Type B pancreatic cell (in vitro differentiated cells): Measurements from ENCODE around the gene ACSS1. TPM values are rescaled to one million over a fixed set of nuclear protein-coding genes. Genes with fewer than 3 reads are reported as not detected.
A peak's percentile ranks its signal among the peaks of the same experiment; 100 is the strongest.

Experiments
- DNase-seq: peaks from one replicate; pipeline ENCODE4 v3.0.0; 2021; ENCODE audit warnings: mixed read lengths; ENCODE audit not compliant: unreplicated experiment; ENCODE audit errors: extremely low spot score
- H3K27ac Mint-ChIP-seq: 2 replicates; pipeline ENCODE4 v1.8.0; 2021; ENCODE audit warnings: mild to moderate bottlenecking, mixed read lengths
- H3K27me3 Mint-ChIP-seq: 2 replicates; pipeline ENCODE4 v1.8.0; 2021; ENCODE audit warnings: mixed read lengths
- H3K36me3 Mint-ChIP-seq: 2 replicates; pipeline ENCODE4 v1.8.0; 2021; ENCODE audit warnings: mixed read lengths
- H3K4me1 Mint-ChIP-seq: one replicate; pipeline ENCODE4 v1.8.0; 2021; ENCODE audit warnings: mixed read lengths; ENCODE audit not compliant: unreplicated experiment
- H3K4me3 Mint-ChIP-seq: 2 replicates; pipeline ENCODE4 v1.8.0; 2021; ENCODE audit warnings: mild to moderate bottlenecking, mixed read lengths
- H3K9me3 Mint-ChIP-seq: 2 replicates; pipeline ENCODE4 v1.8.0; 2021; ENCODE audit warnings: mixed read lengths
- total RNA-seq: library from RNA; stranded (reverse); gene quantifications from 2 replicates; pipeline ENCODE4 v1.2.1, GENCODE V29; 2021; ENCODE audit warnings: low replicate concordance
- TF ChIP-seq, protein P1 (sequence below): fragments of 200-600 bp; sonication (generic); conservative IDR thresholded peaks from 2 replicates; pipeline ENCODE4 v1.5.0; 2021; ENCODE audit warnings: antibody characterized with exemption, mild to moderate bottlenecking

The ACSS1 gene
- total RNA-seq, 1 donor from 2014 or later = 27.5 TPM

DNA sequence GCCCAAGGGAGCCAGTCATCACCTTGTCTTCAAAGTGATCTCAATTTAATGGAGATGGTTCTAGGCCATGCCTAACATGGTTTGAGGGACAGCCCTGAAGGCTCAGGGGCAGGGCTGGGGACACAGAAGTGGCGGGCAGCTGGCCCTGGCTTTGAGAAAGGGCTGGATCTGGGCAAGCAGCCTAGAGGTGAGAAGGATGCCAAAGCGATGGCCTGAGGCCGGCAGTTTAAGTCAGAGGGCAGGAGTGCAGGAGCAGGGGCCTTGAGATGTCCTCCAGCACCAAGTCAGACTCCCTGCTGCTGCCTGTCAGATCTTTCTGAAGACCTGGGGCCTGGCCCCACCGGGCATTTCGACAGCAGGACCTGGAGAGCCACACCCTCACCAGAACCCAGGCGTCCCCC lies 37.0 kb downstream of the ACSS1 start:
- no peaks in the 10 kb centered on the region for H3K27me3 Mint-ChIP-seq
- H3K36me3 Mint-ChIP-seq = no peaks in the 10 kb centered on the region
- TF ChIP-seq, protein P1, sequence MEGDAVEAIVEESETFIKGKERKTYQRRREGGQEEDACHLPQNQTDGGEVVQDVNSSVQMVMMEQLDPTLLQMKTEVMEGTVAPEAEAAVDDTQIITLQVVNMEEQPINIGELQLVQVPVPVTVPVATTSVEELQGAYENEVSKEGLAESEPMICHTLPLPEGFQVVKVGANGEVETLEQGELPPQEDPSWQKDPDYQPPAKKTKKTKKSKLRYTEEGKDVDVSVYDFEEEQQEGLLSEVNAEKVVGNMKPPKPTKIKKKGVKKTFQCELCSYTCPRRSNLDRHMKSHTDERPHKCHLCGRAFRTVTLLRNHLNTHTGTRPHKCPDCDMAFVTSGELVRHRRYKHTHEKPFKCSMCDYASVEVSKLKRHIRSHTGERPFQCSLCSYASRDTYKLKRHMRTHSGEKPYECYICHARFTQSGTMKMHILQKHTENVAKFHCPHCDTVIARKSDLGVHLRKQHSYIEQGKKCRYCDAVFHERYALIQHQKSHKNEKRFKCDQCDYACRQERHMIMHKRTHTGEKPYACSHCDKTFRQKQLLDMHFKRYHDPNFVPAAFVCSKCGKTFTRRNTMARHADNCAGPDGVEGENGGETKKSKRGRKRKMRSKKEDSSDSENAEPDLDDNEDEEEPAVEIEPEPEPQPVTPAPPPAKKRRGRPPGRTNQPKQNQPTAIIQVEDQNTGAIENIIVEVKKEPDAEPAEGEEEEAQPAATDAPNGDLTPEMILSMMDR = no peak
- H3K4me1 Mint-ChIP-seq = peaks cover 6% of the 10 kb centered on the region
- H3K9me3 Mint-ChIP-seq = no peaks in the 10 kb centered on the region
- no peak for DNase-seq
- no peak overlapping the region for H3K4me3 Mint-ChIP-seq
- no peak overlapping the region for H3K27ac Mint-ChIP-seq

DNA sequence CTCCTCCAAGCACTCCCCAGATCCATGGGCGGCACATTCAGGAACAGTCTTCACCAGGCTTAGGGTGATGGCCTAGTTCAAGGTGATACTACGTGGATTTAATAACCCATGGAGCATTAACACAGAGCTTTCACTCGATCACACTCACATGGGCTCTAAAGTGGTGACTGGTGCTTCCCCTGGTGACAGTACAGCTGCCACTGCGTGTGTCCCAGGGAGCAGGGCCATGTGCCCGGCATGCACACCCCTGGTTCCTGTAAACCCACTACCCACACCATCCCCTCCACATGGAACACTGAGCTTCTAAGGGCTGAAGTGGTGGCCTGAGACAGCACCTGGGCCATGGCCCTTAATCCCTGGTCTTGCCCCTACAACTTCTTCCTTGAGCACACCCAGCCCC lies 37.6 kb downstream of the ACSS1 start:
- TF ChIP-seq, protein P1 = no peak
- no peak overlapping the region for H3K4me3 Mint-ChIP-seq
- H3K36me3 Mint-ChIP-seq = no peaks in the 10 kb centered on the region
- DNase-seq = no peak
- H3K9me3 Mint-ChIP-seq = no peaks in the 10 kb centered on the region
- no peak overlapping the region for H3K27ac Mint-ChIP-seq
- H3K4me1 Mint-ChIP-seq = peaks cover 6% of the 10 kb centered on the region
- no peaks in the 10 kb centered on the region for H3K27me3 Mint-ChIP-seq

DNA sequence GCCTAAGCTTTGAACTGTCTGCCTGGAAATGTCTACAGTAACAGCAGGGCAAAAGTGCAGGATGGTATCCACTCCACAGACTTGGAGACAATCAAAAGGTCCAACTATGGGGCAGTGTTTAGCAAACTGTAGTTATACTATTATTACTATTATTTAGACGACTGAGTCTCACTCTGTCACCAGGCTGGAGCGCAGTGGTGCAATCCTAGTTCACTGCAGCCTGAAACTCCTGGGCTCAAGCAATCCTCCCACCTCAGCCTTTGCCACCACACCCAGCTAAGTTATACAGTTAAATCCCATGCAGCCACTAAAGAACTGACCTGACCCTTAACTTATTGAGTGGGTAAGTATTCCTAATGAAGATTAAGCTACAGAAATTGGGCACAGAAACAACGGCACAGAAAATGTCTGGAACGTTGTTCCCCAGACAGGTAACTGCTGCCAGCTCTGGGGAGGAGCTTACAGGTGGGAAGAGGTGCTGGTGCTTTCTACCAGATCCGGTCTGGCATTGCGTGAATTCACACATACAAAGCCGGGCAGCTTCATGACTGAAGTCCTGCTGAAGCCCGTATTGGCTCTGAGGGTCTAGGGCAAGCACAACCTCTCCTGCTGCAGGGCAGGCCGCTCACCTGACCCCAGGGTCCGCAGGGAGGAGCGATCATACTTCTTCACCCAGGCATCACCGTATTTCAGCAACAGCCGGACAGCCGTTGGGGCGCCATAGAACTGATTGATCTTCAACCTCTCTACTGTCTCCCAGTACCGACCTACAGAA lies 38.4 kb downstream of the ACSS1 start:
- DNase-seq = no peak
- Mint-ChIP-seq H3K4me1 (peaks cover 6% of the 10 kb centered on the region), H3K27me3 (no peaks in the 10 kb centered on the region), H3K27ac (no peak overlapping the region), H3K36me3 (no peaks in the 10 kb centered on the region), H3K4me3 (no peak overlapping the region), H3K9me3 (no peaks in the 10 kb centered on the region)
- TF ChIP-seq, protein P1 = no peak

DNA sequence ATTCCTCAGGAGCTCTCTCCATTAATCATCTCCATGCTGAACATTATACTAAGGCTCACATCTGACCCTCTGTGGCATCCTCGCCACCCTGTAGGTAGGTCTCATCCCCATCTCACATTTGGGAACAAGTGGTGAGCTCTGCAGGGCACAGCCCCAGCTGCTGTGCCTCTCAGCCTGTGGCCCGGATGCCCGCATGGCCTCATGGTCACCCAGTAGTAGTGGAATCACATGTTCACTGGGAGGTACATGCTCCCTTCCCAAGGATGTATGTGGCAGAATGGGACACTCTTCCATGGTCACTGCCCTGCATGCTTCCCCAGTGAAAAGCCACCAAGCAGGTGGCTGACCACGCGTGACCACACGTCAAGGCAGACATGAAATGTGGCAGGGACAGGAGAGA lies 39.1 kb downstream of the ACSS1 start:
- H3K27me3 Mint-ChIP-seq = no peaks in the 10 kb centered on the region
- H3K36me3 Mint-ChIP-seq = no peaks in the 10 kb centered on the region
- no peak for DNase-seq
- H3K4me1 Mint-ChIP-seq = peaks cover 6% of the 10 kb centered on the region
- no peak overlapping the region for H3K27ac Mint-ChIP-seq
- TF ChIP-seq, protein P1 = no peak
- no peaks in the 10 kb centered on the region for H3K9me3 Mint-ChIP-seq
- no peak overlapping the region for H3K4me3 Mint-ChIP-seq

DNA sequence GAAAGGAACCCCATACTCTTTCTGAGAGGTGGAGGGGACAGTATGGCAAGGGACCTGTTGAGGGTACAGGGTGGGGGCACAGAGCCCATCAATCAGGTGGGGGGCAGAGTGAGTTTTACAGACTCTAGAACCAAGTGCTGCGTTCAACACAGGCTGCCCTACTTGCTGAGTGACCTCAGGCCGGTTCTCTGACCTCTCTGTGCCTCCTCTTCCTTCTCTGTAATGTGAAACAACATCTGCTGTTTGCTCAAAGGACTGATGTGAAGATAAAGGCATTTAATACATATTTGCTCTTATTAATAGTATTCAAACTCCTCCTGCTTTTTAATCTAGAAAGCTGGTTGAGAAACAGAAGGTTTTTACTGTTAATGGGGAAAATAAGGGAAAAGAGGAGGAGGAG lies 39.5 kb downstream of the ACSS1 start:
- Mint-ChIP-seq H3K27me3 (no peaks in the 10 kb centered on the region), H3K9me3 (no peaks in the 10 kb centered on the region), H3K27ac (peak overlapping the region; percentile 91), H3K36me3 (no peaks in the 10 kb centered on the region), H3K4me3 (no peak overlapping the region), H3K4me1 (peaks cover 6% of the 10 kb centered on the region)
- DNase-seq = no peak
- TF ChIP-seq, protein P1 = no peak
